ENCODE results near the gene GRAMD1B. TPM values are rescaled to one million over a fixed set of nuclear protein-coding genes. Genes with fewer than 3 reads are reported as not detected.

GRAMD1B gene
- total RNA-seq, 4 donors from 2014 or later = 2.2 to 4.0 (median 3.5) TPM

DNA sequence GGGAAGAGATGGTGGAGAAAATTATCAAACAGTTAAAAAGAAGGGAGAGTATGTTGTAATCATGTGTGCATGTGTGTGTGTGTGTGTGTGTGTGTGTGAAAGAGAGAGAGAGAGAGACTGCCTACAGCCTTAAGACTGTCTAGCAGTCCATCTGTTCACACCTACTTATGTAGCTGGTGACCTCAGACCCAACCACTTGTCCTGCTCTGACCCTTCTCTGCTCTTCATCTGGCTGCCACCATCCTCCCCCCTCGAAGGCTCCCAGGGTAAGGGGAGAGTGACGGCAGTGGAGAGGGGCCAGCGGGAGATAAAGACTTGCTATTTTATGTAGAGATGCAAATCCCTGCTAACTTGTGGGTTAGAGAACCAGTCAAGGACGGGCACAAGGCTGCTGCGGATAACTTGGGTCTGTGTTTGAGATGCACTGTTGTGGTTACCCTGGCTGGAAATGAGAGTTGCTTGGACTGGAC, 24.9 kb upstream of the GRAMD1B start:
- peak; percentile 83 for DNase-seq (ENCODE audit: extremely low spot score)
- no peak overlapping the region for H3K4me3 ChIP-seq
- no peak overlapping the region for H3K27ac ChIP-seq (replicated peaks in 1 of 4)
- WGBS = 50% methylated on average over 5 of the region's 5 CpGs
- H3K27me3 ChIP-seq = peaks cover 0 to 31% (median 0%) of the 10 kb centered on the region in 4 donors
- no peak for TF ChIP-seq POLR2A (IDR thresholded peaks at IDR 0.05; ENCODE audit: low read depth)
- TF ChIP-seq, protein P1, sequence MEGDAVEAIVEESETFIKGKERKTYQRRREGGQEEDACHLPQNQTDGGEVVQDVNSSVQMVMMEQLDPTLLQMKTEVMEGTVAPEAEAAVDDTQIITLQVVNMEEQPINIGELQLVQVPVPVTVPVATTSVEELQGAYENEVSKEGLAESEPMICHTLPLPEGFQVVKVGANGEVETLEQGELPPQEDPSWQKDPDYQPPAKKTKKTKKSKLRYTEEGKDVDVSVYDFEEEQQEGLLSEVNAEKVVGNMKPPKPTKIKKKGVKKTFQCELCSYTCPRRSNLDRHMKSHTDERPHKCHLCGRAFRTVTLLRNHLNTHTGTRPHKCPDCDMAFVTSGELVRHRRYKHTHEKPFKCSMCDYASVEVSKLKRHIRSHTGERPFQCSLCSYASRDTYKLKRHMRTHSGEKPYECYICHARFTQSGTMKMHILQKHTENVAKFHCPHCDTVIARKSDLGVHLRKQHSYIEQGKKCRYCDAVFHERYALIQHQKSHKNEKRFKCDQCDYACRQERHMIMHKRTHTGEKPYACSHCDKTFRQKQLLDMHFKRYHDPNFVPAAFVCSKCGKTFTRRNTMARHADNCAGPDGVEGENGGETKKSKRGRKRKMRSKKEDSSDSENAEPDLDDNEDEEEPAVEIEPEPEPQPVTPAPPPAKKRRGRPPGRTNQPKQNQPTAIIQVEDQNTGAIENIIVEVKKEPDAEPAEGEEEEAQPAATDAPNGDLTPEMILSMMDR (IDR thresholded peaks at IDR 0.05) = no peak
- no peak for TF ChIP-seq POLR2AphosphoS5 (IDR thresholded peaks at IDR 0.05)
- no peak for TF ChIP-seq EP300 (IDR thresholded peaks at IDR 0.05)
- H3K36me3 ChIP-seq = no peaks in the 10 kb centered on the region
- intact Hi-C loops (cut with DNase I) = loop anchor here (5.0 kb wide), 2 partner anchors 72 to 103 kb away; no protein-coding TSS in a partner anchor
- no peaks in the 10 kb centered on the region for H3K9me3 ChIP-seq
- peaks cover 11 to 18% (median 15%) of the 10 kb centered on the region in 4 donors for H3K4me1 ChIP-seq

DNA sequence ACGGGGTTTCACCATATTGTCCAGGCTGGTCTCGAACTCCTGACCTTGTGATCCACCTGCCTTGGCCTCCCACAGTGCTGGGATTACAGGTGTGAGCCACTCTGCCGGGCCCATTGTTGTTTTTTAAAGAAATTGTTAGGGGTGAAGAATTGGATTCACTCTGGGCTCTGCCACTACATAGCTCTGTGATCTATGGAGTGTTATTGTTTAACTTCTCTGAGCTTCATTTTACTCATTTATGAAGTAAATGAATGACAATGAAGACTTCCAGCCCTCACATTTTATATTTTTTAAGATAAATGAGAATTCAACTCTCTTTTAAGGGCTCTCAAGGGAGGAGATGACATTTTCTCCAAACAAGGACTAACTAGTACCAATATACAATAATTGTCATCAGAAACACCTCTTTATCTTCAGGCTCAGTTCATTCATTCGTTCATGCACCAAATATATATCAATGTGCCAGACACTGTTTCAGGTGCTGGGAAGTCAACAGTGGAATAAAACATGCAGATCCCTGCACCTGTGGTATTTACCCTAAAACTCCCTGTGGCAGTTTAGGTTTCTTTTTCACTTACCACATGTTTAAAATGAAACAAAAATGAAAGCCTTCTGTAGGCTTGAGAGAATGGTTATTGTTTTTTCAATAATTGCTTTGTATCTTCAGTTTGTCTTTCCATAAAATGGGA, 23.5 kb upstream of the GRAMD1B start:
- 62% methylated on average over 4 of the region's 4 CpGs for WGBS
- Histone ChIP-seq H3K4me3 (no peak overlapping the region), H3K27ac (replicated peaks in 1 of 4) (no peak overlapping the region), H3K9me3 (no peaks in the 10 kb centered on the region), H3K4me1 (peaks cover 11 to 18% (median 15%) of the 10 kb centered on the region in 4 donors), H3K36me3 (no peaks in the 10 kb centered on the region), H3K27me3 (peaks cover 0 to 20% (median 0%) of the 10 kb centered on the region in 4 donors)
- intact Hi-C loops (cut with DNase I) = loop anchor here (5.0 kb wide), 2 partner anchors 71 to 104 kb away; no protein-coding TSS in a partner anchor
- DNase-seq (ENCODE audit: extremely low spot score) = no peak
- TF ChIP-seq POLR2AphosphoS5 (IDR thresholded peaks at IDR 0.05) = no peak
- TF ChIP-seq EP300 (IDR thresholded peaks at IDR 0.05) = no peak
- no peak for TF ChIP-seq POLR2A (IDR thresholded peaks at IDR 0.05; ENCODE audit: low read depth)
- TF ChIP-seq, protein P1 (IDR thresholded peaks at IDR 0.05) = no peak

DNA sequence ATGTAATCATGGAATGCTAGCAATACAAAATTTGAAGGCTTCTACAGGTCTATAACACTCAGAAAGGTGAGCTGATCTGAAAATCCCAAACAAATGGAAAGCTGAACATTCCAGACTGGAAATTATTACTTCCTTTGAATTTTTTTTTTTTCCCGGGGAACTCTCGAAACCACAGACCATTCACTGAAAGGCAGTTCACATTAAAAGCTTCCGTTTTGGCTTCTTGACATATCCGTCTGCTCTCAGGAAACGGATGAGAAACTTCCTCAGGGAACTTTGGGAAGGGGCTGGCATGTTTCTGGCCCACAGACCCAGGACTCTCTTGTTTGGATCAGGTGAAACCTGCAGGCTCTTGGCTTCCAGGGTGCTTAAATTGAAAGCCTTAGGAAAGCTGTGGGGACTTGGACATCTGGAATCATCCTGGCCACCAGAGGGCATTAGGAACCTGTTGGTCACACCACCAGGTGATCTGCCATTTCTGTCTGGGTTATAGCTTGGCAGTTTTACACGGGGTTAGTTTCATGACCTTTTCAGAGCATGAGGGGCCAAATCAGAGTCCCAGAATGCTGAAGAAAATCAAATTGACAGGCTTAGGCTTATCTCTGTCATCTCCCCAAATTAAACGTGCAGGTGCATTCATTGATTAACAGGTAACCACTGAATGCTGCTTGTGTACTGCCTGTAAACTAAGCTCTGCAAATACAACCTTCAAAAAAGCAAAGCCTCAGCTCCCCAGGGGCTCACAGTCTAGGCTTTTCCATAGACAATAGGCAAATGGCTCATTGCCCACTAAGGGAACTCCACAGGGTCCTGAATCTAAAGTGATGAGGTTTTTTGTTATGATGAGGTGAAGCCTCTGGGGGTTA, 22.7 kb upstream of the GRAMD1B start:
- TF ChIP-seq EP300 (IDR thresholded peaks at IDR 0.05) = no peak
- TF ChIP-seq, protein P1 (IDR thresholded peaks at IDR 0.05) = peak; percentile 24 to 53 (median 38)
- TF ChIP-seq POLR2AphosphoS5 (IDR thresholded peaks at IDR 0.05) = no peak
- DNase-seq (ENCODE audit: extremely low spot score) = no peak
- intact Hi-C loops (cut with DNase I) = loop anchor here (5.0 kb wide), 2 partner anchors 70 to 105 kb away; no protein-coding TSS in a partner anchor
- H3K27ac ChIP-seq (replicated peaks in 1 of 4) = no peak overlapping the region
- H3K4me3 ChIP-seq = no peak overlapping the region
- H3K27me3 ChIP-seq = peaks cover 0 to 12% (median 0%) of the 10 kb centered on the region in 4 donors
- no peaks in the 10 kb centered on the region for H3K9me3 ChIP-seq
- H3K4me1 ChIP-seq = peaks cover 11 to 18% (median 15%) of the 10 kb centered on the region in 4 donors
- 15% methylated on average over 7 of the region's 7 CpGs for WGBS
- H3K36me3 ChIP-seq = no peaks in the 10 kb centered on the region

DNA sequence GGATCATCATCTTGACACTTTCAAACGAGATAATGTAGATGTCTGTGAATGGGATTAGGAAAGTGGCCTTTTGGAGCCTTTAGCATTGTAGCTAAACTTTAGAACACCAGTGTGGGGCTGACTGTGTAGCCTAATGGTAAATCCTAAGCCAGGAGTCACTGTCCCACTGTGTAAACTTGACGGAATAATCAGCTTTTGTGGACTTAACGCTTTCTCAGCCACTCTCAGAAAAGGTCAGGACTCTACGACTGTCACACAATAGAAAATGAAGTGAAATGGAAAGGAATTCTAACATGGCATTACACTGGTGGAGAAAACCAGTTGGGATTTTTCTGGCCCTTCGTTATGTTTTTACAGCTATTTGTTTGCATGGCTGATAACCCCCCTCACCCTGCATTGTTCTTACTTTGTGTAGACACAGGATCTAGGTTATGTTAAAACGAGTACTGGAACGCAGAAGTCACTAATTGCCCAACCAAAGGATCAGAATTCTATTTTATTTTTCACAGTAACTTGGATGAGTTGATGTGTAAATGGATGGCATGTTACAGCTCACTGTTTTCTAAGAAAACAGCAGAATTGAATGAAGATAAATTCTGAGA, 22.0 kb upstream of the GRAMD1B start:
- no peak overlapping the region for H3K27ac ChIP-seq (replicated peaks in 1 of 4)
- TF ChIP-seq POLR2A (IDR thresholded peaks at IDR 0.05; ENCODE audit: low read depth) (no peak), POLR2AphosphoS5 (IDR thresholded peaks at IDR 0.05) (no peak), EP300 (IDR thresholded peaks at IDR 0.05) (no peak)
- TF ChIP-seq, protein P1 (IDR thresholded peaks at IDR 0.05) = no peak
- no peak for DNase-seq (ENCODE audit: extremely low spot score)
- H3K36me3 ChIP-seq = no peaks in the 10 kb centered on the region
- H3K4me1 ChIP-seq = peaks cover 11 to 18% (median 15%) of the 10 kb centered on the region in 4 donors
- H3K9me3 ChIP-seq = no peaks in the 10 kb centered on the region
- peaks cover 0 to 14% (median 0%) of the 10 kb centered on the region in 4 donors for H3K27me3 ChIP-seq
- H3K4me3 ChIP-seq = no peak overlapping the region
- 60% methylated on average over 7 of the region's 7 CpGs for WGBS
- intact Hi-C loops (cut with DNase I) = loop anchor here (5.0 kb wide), 2 partner anchors 69 to 106 kb away; no protein-coding TSS in a partner anchor
